Ecto neural progenitor cell (in vitro differentiated cells): ENCODE measurements around the gene FAM117A.

ENCODE experiments used
- DNase-seq: peaks from one replicate; pipeline ENCODE4 v3.0.0-alpha.2; 2018; ENCODE audit warnings: low spot score

Gene FAM117A

DNA sequence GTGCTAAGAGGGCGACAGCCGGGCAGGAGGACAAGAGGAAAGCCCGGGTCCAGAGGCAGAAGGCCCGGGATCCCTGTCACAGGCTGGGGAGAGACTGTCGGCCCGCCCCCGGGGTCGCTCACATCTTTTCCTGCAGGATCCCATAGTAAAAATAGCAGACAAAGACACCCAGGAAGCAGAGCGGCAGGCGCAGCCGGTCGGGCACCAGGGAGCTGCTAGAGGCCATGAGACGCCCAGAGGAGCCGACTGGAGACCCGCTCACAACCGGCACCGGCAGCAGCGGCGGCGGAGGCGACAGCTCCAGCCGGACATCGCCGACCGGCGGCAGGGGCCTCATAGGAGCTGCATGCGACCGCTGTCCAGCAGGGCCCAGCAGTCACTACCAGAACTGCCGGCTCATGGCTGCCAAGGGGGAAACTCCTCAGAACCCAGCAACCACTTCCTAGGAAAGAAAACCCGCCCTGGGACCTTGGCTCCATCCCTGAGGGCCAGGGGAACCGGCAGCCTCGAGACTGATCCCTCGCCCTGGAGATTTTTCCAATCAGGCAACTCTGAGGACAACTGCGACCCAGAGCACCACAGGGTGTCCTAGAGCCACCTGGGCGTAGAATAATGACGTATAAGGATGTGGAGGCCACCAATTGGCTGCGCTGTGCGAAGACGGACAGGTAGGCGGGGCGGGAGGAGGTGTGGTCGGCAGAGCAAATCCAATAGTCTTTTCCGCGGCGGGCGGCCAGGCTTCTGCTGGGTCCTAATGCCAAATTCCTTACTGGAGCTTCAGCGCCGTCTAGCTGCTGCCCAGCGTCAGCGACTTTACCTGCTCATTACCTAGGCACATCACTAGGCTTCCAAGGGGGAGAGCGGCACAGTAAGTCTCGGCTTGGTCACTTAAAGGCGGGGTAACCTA is 56.1 kb downstream of the FAM117A start, which contains the start of gene SLC35B1:
SLC35B1 (minus strand) TSS at position 357 of the 907 bp plus-strand sequence; CDS start at position 226, 131 bp downstream.
- peak; percentile 100 for DNase-seq

GRCh38 chr17:49707246-49707607 is 56.7 kb downstream of the FAM117A start:
- no peak for DNase-seq

- no peak for DNase-seq
Observed at GRCh38 chr17:49705254-49705653, 58.7 kb downstream of the FAM117A start.

DNA sequence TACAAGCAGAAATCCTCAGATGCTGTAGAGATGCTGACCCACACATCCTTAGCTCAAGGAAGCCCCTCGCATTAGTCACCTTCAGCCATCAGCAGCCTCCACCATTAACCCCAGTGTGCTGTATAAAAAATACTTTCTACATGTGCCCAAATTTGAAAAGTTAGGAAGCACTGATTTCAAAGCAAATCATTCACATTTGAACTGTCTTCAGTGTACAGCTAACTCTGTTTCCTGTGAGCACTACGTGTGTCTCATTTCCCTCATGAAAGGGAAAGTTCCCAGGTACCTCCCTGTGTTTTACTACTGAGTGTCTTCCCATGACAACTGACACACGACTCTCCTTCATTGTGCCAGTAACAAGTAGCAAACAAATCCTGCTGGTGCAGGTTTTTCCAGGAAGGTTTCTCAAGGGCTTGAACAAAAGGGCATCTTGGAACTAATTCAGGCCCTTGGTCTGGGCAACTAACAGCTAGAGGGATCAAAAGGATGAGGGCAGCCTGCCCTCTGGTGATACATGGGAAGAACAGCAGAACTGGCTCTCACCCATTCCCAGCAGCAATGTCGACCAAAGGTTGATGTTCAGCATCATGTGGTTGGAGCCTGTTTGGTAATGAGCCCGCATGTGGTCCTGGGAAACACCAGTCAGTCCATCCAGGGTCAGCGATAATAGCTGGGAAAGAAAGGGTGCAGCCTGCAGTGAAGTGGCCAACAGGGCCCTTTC is 60.2 kb downstream of the FAM117A start:
- peak; percentile 66 for DNase-seq

- DNase-seq = no peak
Observed at GRCh38 chr17:49700960-49701359, 63.0 kb downstream of the FAM117A start.

DNA sequence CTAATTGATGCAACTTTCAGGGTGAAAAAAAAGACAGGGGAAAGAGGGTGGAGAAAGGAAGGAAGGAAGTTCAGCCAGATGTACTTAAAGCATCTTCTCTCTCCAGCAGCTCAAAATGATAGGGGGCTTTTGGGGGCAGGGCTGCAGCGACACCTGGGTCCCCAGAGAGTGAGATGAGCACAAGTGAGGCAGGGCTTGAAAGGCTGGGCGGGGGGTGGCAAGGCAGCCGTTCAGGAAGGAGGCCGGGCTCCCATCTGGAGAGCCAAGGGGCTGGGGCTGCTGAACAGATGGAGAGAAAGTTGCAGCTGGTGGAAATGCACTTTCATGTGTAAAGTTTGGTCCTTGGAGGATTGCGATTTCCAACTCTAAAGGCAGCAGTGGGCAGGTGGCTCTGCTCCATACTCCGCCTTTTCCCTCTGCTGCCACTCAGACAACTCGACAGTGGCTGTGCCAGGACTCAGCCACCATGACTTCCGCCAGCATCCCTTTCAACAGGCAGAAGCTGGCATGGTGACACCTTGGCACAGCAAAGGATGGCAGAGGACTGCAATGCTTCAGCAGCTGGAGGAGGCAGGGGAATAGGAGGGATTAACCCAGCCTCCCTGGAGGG is 63.9 kb downstream of the FAM117A start:
- DNase-seq = no peak

- DNase-seq = no peak
Observed at GRCh38 chr17:49698005-49698404, 65.9 kb downstream of the FAM117A start.

DNA sequence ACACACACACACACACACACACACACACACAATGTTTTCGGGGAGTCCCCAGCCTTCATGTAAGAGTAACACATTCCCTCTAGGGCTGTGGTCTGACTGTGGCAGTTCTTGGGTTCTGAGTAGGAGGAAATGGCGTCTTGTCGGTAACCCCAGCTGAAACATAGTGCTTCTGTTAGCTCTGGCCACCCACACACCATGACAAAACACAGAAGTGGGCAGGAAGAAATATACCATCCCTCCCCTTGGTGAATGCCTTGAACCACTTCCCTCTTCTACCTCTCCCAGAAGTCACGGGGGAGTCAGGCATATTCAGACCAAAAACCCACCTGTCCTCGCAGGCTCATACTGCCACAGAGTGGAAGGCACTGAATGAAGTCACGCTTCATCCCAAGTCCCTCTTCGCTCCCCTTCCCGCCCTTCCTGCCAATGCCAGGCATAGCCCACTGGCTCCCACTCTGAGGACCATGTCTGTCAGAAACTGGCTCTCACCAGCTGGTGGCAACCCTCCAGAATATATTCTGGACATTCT is 67.6 kb downstream of the FAM117A start:
- no peak for DNase-seq

- no peak for DNase-seq
Observed at GRCh38 chr17:49695698-49696232, 68.2 kb downstream of the FAM117A start.

- DNase-seq = peak; percentile 83
Observed at GRCh38 chr17:49694847-49695697, 68.9 kb downstream of the FAM117A start.

GRCh38 chr17:49692751-49693150 is 71.2 kb downstream of the FAM117A start:
- no peak for DNase-seq

DNA sequence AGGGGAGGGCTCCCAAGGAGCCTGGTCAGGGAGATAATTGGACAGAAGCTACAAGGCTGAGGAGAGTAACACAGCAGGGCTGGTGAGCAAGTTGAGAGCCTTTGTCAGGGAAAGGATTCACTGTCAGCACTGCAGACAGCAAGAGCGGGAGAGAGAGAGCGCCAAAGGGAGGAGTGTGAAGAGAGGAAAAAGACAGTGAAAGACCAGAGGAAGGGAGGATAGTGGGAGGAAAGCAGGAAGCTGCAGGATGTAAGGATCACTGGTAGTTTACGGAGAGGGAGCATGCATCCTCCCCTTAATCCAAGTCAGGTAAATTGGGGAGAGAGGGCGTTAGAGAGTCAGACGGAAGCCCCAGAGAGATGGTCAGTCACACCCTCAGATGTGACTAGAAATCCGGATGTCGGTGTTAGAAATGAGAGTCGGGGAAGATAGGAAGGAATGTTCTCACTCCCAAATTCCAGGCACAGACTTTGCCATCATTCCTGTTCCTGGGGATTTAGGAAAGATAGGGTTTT is 72.2 kb downstream of the FAM117A start:
- no peak for DNase-seq

DNA sequence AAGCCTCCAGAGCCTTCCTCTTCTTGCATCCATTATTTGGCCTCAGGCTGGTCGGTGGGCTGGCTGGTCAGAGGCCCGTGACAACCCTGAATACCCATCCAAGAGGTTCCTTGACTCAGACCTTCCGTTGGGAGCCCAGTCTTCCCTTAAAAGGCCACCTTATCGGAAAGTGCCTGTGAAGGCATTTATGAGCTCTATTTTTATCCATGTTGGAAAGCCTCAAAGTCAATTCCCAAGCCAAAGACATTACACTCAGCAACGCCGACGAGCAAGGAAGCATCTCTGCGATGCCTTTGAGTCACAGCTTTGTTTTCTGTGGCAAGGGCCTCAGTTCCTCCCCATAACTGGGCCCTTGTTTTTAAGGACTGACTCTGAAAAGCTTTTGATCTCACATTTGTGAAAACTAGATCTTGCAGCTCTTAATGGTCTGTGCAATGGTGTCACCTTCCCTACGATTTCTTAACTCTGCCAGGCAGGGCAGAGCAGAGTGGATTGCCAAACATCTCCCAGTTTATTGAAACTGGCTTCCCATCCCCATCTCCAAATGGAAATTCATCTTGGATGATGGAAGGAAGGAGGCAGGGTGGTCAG is 72.8 kb downstream of the FAM117A start:
- no peak for DNase-seq

- DNase-seq = no peak
Observed at GRCh38 chr17:49690256-49690655, 73.7 kb downstream of the FAM117A start.

GRCh38 chr17:49688848-49689247 is 75.1 kb downstream of the FAM117A start:
- DNase-seq = no peak

DNA sequence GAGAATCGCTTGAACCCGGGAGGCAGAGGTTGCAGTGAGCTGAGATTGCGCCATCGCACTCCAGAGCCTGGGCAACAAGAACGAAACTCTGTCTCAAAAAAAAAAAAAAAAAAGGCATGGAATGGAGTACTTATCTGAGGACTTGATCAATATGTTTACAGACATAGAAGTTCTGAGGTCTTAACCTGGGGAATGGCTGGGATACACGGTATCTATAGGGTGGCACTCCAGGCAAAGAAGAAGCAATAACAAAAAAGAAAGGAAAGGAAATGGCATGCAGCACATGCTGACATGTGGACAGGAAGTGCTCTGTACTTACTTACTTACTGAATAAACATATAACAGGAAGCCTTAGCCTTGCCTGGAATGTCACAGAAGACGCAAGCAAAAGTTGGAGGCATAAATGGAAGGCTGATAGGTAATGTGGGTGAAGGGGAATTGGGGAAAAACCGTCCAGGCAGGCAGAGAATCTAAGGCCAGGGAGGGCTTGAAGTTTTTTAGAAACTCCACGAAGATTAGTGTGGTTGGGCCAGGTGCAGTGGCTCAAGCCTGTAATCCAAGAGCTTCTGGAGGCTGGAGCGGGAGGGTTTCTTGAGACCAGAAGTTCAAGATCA is 75.9 kb downstream of the FAM117A start:
- peak; percentile 38 for DNase-seq

DNA sequence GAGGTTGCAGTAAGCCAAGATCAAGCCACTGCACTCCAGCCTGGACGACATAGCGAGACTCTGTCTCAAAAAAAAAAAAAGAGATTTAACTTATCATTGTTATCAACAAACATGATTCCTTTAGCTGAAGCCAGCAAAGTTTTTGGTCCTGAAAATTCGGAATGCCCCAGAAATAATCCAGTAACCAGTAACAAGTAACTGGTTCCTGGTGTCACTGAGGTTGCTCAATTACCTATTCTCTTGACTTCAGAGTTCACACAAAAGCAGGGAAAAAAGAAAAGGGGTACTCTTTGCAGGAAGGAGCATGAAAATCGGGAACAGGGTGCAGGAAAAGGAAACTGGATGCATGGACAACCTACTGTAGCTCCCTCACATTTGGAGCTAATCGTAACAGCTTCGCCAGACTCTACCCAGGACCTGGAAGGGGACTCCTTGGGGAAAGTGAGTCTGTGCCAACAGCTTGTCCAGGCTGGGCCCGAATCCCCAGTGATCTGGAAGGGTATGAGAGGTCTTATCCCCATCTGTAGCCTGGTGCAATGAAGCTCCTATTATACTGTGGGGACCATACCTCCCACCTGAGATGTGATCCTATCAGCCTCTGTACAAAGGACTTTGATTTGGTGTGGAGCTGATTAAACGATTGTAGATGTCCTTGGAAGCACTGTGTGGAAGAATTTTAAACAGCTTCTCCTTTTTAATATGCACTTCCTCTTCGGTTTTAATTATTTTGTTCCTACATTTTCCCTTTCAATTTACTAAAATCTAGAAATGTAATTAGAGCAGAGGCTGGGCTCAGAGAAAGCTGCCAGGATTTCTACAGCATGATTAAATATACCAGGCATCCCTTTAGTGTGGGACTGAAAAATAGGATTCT is 82.6 kb downstream of the FAM117A start:
- no peak for DNase-seq

- DNase-seq = no peak
Observed at GRCh38 chr17:49680314-49680713, 83.6 kb downstream of the FAM117A start.
